NCI-H2196 treated with DMSO at 0.1 percent for 48 hours (cell line): ENCODE measurements around the gene LIPH.

Source experiments
- DNase-seq: peaks from one replicate; lab custom pipeline; 2025; ENCODE audit not compliant: unreplicated experiment; lab: John Stamatoyannopoulos, UW

LIPH gene

DNA sequence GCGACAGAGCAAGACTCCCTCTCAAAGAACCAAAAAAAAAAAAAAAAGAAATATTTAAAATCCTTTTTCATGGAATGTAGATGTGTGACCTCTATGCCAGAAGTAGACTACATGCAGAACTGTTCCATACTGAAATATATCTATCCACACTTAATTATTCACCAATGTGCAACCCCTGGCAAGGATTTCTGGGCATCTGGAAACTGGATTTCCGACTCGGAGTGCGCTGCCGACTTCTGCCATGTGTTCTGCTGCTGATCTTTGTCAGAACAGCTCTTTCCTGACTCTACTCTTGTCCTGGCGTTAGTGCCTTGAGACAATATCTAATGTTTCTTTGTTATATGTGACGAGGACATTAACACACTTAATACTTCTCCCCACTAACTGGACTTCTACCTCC is 11.7 kb downstream of the LIPH start:
- DNase-seq: no peak

DNA sequence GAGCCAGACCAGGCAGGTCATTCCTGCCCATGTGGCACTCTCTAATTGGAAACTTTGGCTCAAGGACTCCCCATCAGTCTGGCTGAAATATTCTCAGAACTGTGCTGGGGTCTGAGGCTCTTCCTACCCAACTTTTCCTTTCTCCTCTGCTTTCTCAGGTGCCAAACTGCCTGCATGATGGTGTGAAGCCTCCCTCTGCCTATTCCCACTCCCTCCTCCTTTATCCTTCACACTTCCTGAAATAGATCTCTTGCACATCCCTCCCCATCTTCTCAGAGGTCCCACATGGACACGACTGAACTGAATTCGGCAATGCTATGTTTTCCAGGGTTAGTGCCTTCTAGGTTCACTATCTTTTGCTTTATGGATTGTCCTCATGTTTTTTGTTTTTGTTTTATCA is 12.5 kb downstream of the LIPH start:
- no peak for DNase-seq

DNA sequence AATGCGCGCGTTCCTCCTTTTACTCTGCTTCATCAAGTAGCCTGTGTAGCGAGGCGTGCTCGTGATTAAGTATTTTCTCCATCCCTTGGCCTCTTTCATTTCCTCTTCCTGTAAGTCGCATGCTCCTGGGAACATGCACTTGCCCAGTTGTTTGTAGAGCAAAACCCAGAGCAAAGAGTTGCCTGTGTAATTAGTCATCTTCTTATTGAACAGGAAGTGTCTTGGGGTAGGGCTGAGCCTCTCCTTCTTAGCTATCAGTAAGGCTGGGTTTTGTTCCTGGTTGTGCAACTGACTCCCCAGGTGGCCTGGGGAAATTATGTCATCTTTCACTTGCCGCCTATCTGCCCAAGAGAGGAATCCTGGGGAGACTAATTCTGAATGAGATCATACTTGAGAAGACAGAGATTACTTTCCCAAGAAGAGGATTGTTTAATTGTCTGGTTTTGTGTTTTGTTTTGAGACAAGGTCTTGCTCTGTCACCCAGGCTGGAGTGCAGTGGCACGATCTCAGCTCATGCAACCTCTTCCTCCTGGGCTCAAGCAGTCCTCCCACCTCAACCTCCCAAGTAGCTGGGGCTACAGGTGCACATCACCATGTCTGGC is 14.9 kb downstream of the LIPH start:
- peak; percentile 64 for DNase-seq

DNA sequence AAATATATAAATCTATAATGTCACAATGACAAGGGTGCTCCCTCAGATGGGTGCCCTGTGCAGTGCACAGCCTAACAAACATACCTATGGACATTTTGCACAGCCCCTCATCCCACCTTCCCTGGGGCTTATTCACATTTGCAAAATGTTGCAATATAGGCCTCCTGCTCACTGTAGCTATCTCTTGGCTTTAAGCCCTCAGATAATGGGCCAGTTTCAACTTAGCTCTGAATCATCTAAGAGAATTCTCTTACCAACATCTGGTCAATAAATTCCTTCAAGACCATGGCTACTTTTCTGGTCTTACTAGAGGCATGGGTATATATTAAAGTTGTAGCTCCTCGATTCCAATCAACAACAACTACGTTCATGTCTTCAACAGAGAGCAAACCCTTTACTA is 17.9 kb downstream of the LIPH start:
- no peak for DNase-seq

DNA sequence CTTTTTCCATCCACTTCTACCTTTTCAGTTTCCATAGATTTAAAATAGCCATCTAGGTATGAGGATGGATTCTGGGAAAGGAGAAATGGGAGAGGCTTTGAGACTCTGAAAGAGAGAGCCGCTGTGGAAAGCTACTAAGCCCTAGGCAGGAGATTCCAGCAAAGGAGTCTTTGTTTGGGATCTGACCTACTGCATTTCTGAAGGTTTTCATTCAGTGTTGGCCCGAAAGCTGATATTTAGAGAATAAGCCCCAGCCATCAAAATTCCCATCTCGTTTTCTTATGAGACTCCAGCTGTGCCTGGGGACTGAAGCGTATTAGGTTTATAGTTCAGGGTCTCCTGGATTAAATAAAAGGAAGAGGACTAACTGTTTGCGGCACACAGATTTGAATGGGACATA is 19.5 kb downstream of the LIPH start:
- DNase-seq: no peak

DNA sequence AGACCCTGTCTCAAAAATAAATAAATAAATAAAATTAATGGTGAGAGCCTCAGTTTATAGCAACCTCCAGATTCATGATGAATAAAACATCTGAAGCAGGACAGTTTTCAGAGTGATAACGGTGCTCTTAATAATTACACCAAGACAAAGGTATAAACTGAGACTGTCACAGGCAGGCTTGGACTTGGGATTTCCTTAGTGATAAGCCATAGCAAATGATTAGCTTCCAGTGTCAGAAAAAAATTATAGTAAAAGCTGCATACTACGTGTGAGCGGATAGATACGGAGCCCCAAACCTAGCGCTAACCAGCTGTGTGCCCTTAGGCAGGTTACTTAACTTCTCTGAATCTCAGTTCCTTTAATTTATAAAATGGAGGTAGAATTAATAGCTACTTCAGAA is 21.5 kb downstream of the LIPH start:
- DNase-seq: no peak

DNA sequence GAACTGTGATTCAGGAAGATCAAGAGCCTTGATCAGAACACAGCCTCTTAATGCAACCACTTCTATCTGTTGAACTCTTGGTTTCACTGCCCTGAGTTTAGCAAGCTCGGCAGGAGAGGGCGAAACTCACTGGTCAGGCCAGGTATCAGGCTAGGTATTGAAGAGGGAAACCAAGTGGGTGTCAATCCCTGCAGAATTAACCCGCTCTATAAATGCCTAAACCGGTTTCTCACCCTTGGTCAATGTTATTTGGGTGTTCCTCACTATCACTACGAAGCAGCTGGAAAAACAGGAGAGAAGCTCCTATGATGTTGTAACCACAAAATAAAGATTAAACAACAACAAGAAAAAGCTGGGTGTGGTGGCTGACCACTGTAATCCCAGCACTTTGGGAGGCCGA is 23.9 kb downstream of the LIPH start:
- no peak for DNase-seq

DNA sequence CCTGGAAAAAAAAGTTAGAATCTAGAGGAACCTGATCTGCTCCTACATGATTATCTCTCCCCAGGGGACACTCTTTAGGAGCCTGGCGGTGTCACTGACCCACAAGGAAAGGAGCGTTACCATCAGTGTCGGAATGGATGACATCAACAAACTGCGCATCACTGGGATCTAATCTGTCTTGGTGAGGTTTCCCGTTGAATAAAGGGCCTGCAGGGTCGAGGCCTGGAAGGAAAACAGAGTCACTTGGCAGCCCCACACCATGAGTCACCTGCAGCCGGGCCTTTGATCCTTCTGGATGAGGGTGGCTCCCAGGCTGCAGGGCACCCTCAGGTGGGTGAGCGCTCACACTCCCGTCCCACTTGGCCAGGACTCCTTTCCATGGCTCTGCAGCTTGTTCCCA is 25.0 kb downstream of the LIPH start:
- no peak for DNase-seq

DNA sequence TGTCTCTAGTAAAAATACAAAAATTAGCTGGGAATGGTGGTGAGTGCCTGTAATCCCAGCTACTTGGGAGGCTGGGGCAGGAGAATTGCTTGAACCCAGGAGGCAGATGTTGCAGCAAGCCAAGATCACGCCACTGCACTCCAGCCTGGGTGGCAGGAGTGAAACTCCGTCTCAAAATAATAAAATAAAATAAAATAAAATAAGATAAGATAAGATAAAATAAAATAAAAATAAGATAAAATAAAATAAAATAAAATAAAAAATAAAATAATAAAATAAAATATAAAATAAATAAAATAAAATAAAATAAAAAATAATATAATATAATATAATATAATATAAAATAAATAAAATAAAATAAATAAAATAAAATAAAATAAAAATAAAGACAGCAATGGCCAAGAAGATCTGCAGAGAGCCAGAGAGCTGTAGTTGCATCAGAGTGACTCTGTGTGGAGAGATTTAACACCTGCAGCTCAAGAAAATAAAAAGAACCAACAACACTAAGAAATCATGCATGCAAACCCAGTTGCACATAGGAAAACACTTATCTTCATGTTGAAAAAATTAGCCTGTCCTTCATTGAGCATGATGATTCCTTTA is 25.9 kb downstream of the LIPH start:
- no peak for DNase-seq

DNA sequence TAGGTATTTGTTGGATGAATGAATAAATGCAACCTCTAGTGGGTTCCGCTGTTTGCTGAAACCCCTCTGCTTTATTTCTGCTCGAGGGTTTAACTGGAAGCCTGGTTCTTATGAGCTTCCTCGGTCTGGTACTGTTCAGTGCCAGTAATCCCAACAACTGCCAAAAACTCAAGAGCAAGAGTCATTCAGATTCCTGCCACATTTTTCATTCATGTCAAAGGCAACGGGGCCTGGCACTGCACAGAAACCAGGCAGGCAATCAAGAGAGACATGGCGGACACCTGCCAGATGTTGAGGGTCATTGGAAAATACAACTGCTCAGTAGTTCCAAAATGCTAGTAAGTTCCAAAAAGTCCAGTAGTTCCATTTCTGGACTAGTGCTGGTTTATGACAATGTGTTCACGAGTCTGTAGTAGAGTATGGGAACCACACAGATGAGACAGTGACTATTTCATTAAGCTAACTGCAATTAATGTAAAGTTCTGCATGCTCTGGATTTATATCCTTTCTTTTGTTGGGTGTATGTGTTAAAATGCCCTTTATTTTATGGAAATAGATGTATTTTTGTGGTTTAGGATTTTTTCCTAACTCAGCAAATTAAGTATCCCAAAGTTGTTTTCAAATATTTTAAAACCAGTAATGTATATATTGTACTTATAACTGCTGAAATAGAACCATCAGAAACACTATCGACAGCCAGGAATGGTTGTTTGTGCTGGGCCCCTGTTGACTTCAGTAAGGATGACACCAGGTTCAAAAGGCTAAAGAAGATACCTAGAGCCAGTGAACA is 30.8 kb downstream of the LIPH start:
- DNase-seq: no peak

DNA sequence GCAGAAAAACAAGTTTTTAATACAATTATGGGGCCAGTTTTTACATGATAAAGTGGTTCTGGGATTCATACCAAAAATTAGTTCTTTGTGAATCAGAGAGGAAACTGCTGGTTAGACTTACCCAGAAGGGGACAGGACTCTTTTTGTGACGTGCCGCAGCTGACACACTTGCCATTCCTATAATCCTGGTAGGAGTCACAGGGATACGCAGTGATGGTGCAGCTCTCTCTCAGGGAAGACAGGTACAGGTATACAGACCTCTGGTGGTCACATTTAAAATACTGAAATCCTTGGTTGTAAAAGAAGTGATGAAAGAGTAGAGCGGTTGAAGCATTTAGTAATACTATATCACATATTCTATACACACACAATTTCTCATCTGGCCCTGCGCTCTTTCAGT is 33.4 kb downstream of the LIPH start:
- no peak for DNase-seq

DNA sequence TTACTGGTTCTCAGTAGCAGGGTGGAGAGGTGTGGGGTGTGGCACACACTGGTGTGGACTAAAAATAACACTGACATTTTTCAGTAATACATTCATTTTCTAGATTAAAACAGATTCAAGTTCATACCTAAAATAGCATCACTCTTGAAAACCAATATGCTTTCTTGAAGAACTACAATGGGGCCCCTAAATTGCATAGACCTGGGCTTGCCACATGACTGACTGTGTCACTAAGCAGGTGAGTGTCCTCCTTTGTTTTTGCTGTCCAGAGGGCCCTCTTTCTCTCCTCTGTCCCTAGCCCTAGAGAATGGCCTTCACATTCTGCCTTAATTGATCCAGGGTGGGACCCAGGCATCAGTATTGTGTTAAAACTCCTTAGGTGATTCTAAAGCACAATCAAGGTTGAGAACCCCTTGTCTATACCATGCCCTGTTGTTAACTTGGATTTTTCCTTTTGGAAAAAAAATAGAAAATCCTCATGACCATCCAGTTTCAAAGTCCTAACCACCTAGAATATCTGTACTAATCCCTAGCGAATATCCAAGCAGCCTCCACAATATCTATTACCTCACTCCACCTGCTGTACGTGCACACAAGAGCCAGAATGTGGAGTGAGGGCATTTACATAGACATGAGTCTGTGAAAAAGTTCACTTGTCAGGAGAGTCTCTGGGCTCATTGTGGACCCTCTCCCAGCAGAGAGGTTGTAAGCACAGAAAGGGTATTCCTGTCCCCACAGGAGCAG is 34.8 kb downstream of the LIPH start:
- no peak for DNase-seq

DNA sequence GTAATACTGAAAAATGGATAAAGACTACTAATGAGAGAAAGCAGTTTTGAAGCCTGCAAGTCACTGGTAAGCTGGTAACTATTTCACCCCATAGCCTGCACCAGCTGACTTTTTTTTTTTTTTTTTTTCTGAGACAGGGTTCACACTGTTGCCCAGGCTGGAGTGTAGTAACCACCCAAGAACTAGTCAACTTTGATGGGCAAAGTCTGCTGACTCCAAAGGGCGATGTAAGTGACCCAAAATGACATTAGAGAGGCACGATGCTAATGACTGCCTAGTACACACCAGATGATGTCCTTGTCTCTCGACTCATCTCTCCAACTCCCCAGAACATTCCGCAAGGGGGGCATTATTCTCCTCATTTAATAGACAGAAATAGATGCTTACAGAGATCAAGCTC is 40.7 kb downstream of the LIPH start:
- DNase-seq: no peak

DNA sequence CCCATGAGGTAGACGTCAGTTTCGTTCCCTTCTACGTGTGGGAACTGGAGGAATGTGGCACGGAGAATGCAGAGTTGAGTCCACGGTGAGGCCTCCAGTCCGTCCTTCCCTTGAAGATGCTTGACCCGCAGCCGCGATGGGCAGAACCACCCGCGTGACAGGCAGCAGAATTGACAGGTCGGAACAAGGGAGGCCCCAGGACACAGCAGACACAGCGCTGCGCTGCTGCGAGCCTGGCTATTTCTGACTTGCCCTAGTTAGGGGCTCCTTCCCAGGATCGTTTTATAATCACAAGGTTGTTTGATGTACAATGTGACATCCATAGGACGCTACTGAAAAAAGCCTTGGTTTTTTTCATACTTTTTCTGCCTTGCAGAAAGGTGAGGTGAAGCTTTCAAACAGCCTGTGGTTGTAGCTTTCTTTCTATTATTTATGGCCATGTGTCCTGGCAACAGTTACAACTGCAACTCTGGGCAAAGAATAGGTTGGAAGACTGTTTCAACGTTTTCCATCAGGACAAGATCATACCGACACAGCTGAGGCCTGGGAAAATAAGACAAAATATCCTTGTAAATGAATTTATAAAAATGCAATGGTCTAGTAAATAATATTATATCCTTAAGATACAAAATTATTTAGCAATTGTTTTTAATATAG is 43.9 kb downstream of the LIPH start:
- no peak for DNase-seq

DNA sequence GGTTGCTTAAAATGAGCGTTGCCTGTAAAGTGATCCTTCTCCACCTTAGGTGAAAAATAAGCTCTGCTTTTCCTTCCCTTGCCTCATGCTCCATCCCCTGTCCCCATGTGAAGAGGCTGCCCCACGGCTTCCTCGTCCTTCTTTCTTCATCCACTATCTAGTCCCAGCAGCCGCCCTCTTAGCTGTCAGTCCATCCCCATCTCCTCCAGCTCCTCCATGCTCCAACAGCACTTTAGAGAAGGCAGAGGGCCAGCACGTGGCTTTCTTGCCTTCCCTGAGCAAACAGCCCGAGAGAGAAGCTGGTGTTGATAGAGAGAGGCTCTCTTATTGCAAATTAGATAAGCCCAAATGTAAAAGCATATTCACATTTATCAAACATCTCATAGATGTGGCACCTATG is 44.5 kb downstream of the LIPH start:
- DNase-seq: no peak

DNA sequence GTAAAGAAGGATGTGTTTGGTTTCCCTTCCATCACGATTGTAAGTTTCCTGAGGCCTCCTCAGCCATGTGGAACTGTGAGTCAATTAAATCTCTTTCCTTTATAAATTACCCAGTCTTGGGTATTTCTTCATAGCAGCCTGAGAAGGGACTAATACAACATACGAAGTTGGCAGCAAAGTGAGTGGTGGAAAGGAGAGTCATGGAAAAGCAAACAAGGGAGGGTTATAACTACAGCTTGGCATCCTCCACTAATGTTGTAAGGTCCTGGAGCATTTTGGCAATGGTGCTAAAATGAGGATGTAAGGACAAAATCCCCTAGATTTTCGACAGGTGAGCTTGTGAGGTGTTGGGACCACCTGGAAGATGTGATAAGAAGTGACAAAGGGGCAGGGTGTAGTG is 47.8 kb downstream of the LIPH start:
- DNase-seq: no peak

DNA sequence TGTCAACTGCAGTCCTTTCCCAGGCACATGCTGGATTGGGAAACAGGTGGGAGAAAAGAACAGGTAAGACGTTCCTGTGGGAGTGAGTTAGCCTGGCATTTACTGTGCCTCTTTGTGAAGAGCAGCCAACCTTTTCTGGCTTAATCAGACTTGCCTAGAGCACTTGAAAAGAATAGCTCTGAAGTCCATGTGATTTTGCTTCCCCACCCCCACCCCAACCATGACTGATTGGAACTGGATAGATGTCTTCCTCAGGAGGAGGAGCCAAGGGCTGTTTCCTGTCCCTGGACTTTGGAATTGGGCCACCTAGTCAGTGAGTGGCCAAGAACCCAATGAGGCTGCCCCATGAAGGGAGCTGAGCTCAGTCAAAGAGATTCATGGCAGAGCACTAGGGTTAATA is 48.9 kb downstream of the LIPH start:
- no peak for DNase-seq

DNA sequence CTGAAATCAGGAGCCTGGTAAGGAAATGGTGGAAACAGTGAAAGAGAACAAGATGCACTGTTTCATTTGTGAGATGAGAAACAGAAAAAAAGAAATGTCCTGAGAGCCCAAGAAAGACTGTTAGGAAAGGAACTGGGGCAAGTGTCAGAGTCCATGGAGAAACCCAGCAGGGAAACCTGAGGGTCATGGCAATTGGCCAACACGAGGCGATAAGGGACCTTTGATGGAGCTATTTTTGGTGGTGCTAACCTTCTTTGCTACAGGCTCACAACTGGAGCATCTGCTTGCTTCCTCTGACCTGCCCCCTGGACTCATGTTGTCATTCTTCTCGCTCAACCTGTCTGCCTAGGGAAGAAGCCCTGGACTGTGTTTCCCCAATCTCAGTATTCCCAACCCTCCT is 49.4 kb downstream of the LIPH start:
- DNase-seq: no peak

DNA sequence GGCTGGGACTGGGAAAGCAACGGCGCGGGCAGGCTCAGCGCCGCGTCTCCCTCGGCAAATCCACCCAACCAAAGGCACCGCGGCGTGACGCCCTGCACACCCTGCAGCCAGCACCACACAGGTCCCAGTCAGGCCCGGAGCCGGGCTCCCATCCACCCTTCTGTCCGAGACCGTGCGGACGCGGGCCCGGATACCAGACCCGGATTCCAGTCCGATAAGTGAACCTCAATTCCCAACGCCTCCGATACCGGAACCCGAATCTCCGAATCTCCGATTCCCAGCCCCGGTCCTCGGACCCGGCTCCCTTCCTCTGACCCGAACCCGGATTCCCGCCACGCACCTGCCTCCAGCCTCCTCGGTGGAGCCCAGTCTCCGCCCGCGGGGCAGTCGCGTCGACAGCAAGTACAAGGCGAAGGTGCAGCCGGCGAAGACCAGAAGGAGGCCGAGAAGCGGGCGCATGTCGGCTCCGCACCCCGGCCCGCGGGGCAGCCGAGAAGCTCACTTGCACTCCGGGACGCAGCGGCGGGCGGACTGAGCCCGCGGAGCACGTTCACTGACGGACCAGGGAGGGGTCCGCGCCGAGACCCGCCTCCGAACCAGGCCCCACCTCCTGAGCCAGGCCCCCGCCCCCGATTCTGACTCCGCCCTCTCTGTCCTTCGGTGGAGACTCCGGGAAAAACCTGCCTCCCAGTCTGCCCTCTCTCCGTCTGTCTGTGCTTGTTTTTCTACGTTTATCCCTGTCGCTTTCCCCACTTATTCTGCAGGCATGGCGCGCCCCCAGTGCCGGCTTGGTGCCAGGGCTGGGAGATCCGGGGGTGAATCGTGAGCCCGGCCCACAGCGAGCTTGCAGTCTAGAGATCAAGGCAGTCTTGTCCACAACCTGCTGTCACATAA is 53.6 kb downstream of the LIPH start, which contains the start of gene TMEM41A:
Gene TMEM41A, minus strand, starts transcription at position 533 of the 894 bp plus-strand sequence. Its CDS starts 74 bp downstream, at position 459.
- DNase-seq: peak; percentile 97

DNA sequence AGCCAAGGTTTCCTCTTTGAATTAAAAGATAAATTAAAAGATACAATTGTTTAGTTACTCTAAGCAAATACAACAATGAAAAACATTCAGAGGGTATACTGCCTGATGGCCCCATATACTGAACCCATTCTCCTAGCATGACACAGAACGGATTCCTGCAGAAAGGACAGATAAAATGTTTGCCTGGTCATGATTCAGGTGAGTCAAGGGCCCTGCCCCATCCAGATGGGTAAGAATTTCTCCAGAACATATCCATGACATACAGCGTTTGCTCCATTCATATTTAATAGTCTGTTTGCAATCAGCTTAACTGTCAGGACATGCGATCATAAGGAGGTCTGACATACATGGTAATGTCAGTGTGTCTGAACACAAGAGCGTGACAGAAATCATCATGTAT is 62.1 kb downstream of the LIPH start:
- DNase-seq: no peak
